PC-3 (cell line): Measurements from ENCODE around the gene PBX3.

ENCODE experiments used
- CTCF ChIP-seq: fragments of 300-600 bp; sonication (generic); conservative IDR thresholded peaks from 2 replicates; pipeline ENCODE4 v1.5.1; 2017; ENCODE audit warnings: antibody characterized with exemption, low read depth, mild to moderate bottlenecking, low read length
- EZH2phosphoT487 ChIP-seq: fragments of 300-600 bp; sonication (generic); IDR thresholded peaks from 2 replicates; pipeline ENCODE4 v1.6.1; 2018; ENCODE audit warnings: mild to moderate bottlenecking, antibody characterized with exemption, low read length, borderline replicate concordance

GRCh38 chr9:125926936-125927335 lies 179.8 kb downstream of the PBX3 start:
- no peak for TF ChIP-seq CTCF
- no peak for TF ChIP-seq EZH2phosphoT487
